ENCODE data around the gene MCHR1.

MCHR1 gene

GRCh38 chr22:40720538-40721256 lies 41.4 kb downstream of the MCHR1 start:
- H3K27ac ChIP-seq = no peak overlapping the region

GRCh38 chr22:40721266-40721665 lies 42.0 kb downstream of the MCHR1 start:
- no peak overlapping the region for H3K27ac ChIP-seq
- TF ChIP-seq CTCF (conservative IDR thresholded peaks at IDR 0.05) (no peak), ZFX (IDR thresholded peaks at IDR 0.05) (no peak)

More at GRCh38 chr22:40720538-40721256, 41.4 kb downstream of the MCHR1 start:
- no peak for TF ChIP-seq ZFX (IDR thresholded peaks at IDR 0.05)
- TF ChIP-seq CTCF (conservative IDR thresholded peaks at IDR 0.05) = no peak

GRCh38 chr22:40723396-40723933 lies 44.2 kb downstream of the MCHR1 start:
- peak overlapping the region; percentile 16; the same call in 1 of the 2 replicates for H3K27ac ChIP-seq
- no peak for TF ChIP-seq ZFX (IDR thresholded peaks at IDR 0.05)
- no peak for TF ChIP-seq CTCF (conservative IDR thresholded peaks at IDR 0.05)

- TF ChIP-seq CTCF (conservative IDR thresholded peaks at IDR 0.05) (no peak), ZFX (IDR thresholded peaks at IDR 0.05) (no peak)
- no peak overlapping the region for H3K27ac ChIP-seq
These were observed 47.2 kb downstream of the MCHR1 start for GRCh38 chr22:40726514-40726913.

- TF ChIP-seq ZFX (IDR thresholded peaks at IDR 0.05) (no peak), CTCF (conservative IDR thresholded peaks at IDR 0.05) (no peak)
- H3K27ac ChIP-seq = no peak overlapping the region
These were observed 48.0 kb downstream of the MCHR1 start for GRCh38 chr22:40727070-40727963.

DNA sequence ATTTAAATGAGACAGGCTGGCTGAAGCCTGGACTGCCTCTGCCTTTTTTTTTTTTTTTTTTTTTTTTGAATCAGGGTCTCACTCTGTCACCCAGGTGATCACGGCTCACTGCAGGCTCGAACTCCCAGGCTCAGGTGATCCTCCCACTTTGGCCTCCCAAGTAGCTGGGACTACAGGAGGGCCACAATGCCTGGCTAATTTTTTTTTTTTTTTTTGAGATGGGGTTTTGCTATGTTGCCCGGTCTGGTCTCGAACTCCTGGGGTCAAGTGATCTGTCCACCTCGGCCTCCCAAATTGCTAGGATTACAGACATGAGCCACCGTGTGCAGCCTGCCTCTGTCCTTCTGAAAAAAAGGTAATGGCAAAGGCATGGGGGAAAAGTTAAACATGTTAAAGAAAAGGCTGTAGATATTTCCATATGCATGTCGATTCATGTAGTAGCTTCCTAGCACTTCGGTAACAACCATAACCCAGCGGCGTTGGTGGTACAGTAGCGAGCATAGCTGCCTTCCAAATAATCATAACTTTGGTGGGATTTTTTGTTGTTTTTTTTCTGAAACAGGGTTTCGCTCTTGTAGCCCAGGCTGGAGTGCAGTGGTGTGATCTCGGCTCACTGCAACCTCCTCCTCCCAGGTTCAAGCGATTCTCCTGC lies 48.8 kb downstream of the MCHR1 start:
- TF ChIP-seq ZFX (IDR thresholded peaks at IDR 0.05) = no peak
- no peak for TF ChIP-seq CTCF (conservative IDR thresholded peaks at IDR 0.05)
- no peak overlapping the region for H3K27ac ChIP-seq
